Psoas muscle (tissue), 8 donors: ENCODE measurements around the gene QRFP. TPM values are rescaled to one million over a fixed set of nuclear protein-coding genes. Genes with fewer than 3 reads are reported as not detected.

ENCODE experiments used
- ATAC-seq, 4 donors: fragments of 200-7000 bp; cut with Tn5 transposase; one replicate each; pipeline ENCODE4 v1.9.1; 2020; ENCODE audit warnings: moderate library complexity in 3 of 4, mild to moderate bottlenecking in 2 of 4
- DNase-seq, 2 donors: peaks; one replicate each; pipeline ENCODE4 v3.0.0-alpha.2; 2020
- H3K27ac ChIP-seq: fragments of 200-600 bp; one replicate; pipeline ENCODE4 v1.8.0; 2022
- H3K27me3 ChIP-seq, 3 donors: fragments of 200-600 bp in 1 of 3; one replicate each; pipeline versions ENCODE4 v1.6.1 to v1.8.0; 2013 to 2022; ENCODE audit warnings: low read length in 2 of 3, mild to moderate bottlenecking in 2 of 3, moderate library complexity in 1 of 3; ENCODE audit not compliant: insufficient read depth in 3 of 3
- H3K36me3 ChIP-seq, 2 donors: fragments of 200-600 bp in 1 of 2; one replicate each; pipeline versions ENCODE4 v1.6.1 to v1.8.0; 2013 to 2022; ENCODE audit warnings: low read depth in 1 of 2, mild to moderate bottlenecking in 1 of 2, moderate library complexity in 1 of 2; ENCODE audit not compliant: insufficient read depth in 1 of 2
- H3K4me1 ChIP-seq: fragments of 200-600 bp; one replicate; pipeline ENCODE4 v1.8.0; 2022
- H3K4me3 ChIP-seq: fragments of 200-600 bp; one replicate; pipeline ENCODE4 v1.8.0; 2022; ENCODE audit warnings: mild to moderate bottlenecking
- H3K9me3 ChIP-seq: fragments of 200-600 bp; one replicate; pipeline ENCODE4 v1.8.0; 2022
- WGBS, 3 donors: extraction: QIAGEN DNeasy Blood & Tissue Kit; methylation state at CpG; one replicate each; pipeline versions ENCODE4 v1.1.6 to v1.1.7; 2013; 5-methylcytosine and 5-hydroxymethylcytosine counted together
- intact Hi-C, 2 donors: fragments of 100-400 bp; cut with DNase I; formaldehyde crosslinking; loops; one replicate each; pipeline versions ENCODE4 v1.11.0 to v1.14.2; 2022
- polyA plus RNA-seq, 3 donors: library from polyadenylated mRNA; stranded (reverse); fragments of 200-250 nt; gene quantifications; one replicate each; pipeline ENCODE4 v1.2.3, GENCODE V29; 2013
- total RNA-seq, 4 donors: library from RNA; stranded (reverse); fragmentation: NEBNext Ultra II Directional in 2 of 4; extraction: Animal tissue kit (Norgen Biotek cat#: 25700) in 2 of 4; gene quantifications; one replicate each; pipeline versions ENCODE4 v1.2.1 to v1.2.4, GENCODE V29; 2021 to 2023
- TF ChIP-seq, protein P1 (sequence below): fragments of 200-600 bp; IDR thresholded peaks from one replicate; pipeline ENCODE4 v1.8.0; 2022; ENCODE audit warnings: antibody characterized with exemption
- donor health status: healthy with polysubstance abuse.
- donor health status: DM: no; HTN: no; CAD: no; lungs with moderate emphysema.
- donor health status: Bipolar disorder and iron deficiency.
- donor health status: healthy.
- donor health status: DM: yes; HTN: yes; CAD: no.
- donor health status: DM: no; HTN: no; CAD: no.
- donor health status: DM: no; HTN: no; CAD: no.
- donor health status: DM: yes; HTN: yes; CAD: no.

The QRFP gene
- total and polyA plus RNA-seq, 7 donors = 0.01 to 0.03 TPM; not detected in 5

- DNase-seq (peak in 1 of 2 donors; percentile 44), ATAC-seq (no peak)
- 86 to 88% (median 87%) methylated on average over 45 to 47 of the region's 47 CpGs for WGBS, 3 donors
- Histone ChIP-seq H3K4me3 (no peak overlapping the region), H3K36me3 (peaks cover 23 to 93% of the 10 kb centered on the region in 2 donors), H3K27ac (no peak overlapping the region), H3K9me3 (no peaks in the 10 kb centered on the region), H3K27me3 (no peaks in the 10 kb centered on the region), H3K4me1 (no peaks in the 10 kb centered on the region)
- intact Hi-C loops = no loop called here
- TF ChIP-seq, protein P1, sequence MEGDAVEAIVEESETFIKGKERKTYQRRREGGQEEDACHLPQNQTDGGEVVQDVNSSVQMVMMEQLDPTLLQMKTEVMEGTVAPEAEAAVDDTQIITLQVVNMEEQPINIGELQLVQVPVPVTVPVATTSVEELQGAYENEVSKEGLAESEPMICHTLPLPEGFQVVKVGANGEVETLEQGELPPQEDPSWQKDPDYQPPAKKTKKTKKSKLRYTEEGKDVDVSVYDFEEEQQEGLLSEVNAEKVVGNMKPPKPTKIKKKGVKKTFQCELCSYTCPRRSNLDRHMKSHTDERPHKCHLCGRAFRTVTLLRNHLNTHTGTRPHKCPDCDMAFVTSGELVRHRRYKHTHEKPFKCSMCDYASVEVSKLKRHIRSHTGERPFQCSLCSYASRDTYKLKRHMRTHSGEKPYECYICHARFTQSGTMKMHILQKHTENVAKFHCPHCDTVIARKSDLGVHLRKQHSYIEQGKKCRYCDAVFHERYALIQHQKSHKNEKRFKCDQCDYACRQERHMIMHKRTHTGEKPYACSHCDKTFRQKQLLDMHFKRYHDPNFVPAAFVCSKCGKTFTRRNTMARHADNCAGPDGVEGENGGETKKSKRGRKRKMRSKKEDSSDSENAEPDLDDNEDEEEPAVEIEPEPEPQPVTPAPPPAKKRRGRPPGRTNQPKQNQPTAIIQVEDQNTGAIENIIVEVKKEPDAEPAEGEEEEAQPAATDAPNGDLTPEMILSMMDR = no peak
These were observed 11.8 kb downstream of the QRFP start for GRCh38 chr9:130884542-130885483.

GRCh38 chr9:130884111-130884531 is 12.5 kb downstream of the QRFP start:
- intact Hi-C loops = no loop called here
- no peaks in the 10 kb centered on the region for H3K27me3 ChIP-seq
- TF ChIP-seq, protein P1 = no peak
- no peaks in the 10 kb centered on the region for H3K9me3 ChIP-seq
- WGBS, 3 donors = 82 to 87% (median 85%) methylated on average over 25 of the region's 25 CpGs
- H3K36me3 ChIP-seq = peaks cover 28 to 94% of the 10 kb centered on the region in 2 donors
- no peak overlapping the region for H3K27ac ChIP-seq
- H3K4me3 ChIP-seq = no peak overlapping the region
- H3K4me1 ChIP-seq = no peaks in the 10 kb centered on the region
- no peak for ATAC-seq
- DNase-seq = peak; percentile 32 to 52

- ATAC-seq (no peak), DNase-seq (peak in 1 of 2 donors; percentile 21)
- no peak overlapping the region for H3K4me3 ChIP-seq
- intact Hi-C loops = no loop called here
- peaks cover 31 to 94% of the 10 kb centered on the region in 2 donors for H3K36me3 ChIP-seq
- H3K9me3 ChIP-seq = no peaks in the 10 kb centered on the region
- WGBS, 3 donors = 82 to 85% (median 84%) methylated on average over 5 of the region's 5 CpGs
- TF ChIP-seq, protein P1 = no peak
- no peak overlapping the region for H3K27ac ChIP-seq
- no peaks in the 10 kb centered on the region for H3K27me3 ChIP-seq
- H3K4me1 ChIP-seq = no peaks in the 10 kb centered on the region
These were observed 13.1 kb downstream of the QRFP start for GRCh38 chr9:130883479-130883878.

DNA sequence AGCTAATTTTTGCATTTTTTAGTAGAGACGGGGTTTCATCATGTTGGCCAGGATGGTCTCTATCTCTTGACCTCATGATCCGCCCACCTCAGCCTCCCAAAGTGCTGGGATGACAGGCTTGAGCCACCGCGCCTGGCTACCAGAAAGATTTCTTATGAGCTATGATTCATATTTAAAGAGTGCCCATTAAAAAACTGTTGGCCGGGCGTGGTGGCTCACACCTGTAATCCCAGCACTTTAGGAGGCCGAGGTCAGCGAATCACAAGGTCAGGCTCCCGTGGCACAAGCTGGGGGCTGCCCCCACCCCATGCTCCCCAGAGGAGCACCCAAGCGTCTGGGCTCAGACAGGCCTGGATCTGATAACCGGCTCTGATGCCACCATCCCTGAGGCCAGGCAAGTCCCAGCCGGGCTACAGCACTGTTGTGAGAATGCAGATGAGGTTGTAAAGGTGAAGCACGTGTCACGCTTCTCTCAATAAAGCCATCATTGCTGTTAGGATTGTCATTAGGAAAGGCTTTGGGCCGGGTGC is 13.9 kb downstream of the QRFP start:
- peaks cover 32 to 94% of the 10 kb centered on the region in 2 donors for H3K36me3 ChIP-seq
- no peak overlapping the region for H3K27ac ChIP-seq
- DNase-seq = peak in 1 of 2 donors; percentile 41
- 88 to 91% (median 89%) methylated on average over 15 of the region's 15 CpGs for WGBS, 3 donors
- ATAC-seq = no peak
- intact Hi-C loops = no loop called here
- H3K4me1 ChIP-seq = no peaks in the 10 kb centered on the region
- H3K27me3 ChIP-seq = no peaks in the 10 kb centered on the region
- no peak overlapping the region for H3K4me3 ChIP-seq
- no peaks in the 10 kb centered on the region for H3K9me3 ChIP-seq
- TF ChIP-seq, protein P1 = no peak
